ENCODE data around the gene CADM1.
A peak's percentile ranks its signal among the peaks of the same experiment; 100 is the strongest.

CADM1 gene

DNA sequence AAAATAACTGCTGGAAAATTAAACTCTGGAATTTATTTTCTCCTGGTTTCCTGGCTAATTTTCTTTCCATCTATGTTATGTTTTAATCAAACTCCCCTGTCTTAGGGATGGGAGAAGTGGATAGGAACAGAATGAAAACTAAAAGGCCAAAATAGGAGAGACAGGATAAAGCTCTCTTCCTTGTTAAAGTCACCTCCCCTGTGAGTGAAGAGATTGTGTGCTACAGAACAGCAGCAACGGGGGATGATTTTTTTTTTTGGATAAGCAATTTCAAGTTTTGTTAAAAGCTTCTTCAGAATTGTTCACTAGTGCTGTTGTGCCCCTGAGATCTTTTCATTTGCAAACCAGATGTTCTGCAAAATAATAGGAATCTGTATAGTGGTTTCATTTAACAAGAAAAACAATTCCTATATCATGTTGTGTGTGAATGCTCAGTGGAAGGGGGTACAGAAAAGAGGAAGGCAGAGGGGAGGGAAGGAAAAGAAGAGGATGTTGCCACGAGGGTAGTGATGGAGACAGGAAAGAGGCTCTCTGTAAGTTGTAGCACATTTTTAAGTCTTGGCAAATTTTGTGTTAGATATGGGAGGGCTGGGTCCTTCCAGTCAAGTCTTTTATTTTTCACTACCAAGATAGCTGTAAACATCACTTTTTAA, 301.2 kb downstream of the CADM1 start:
- no peaks in the 10 kb centered on the region for H3K9me3 Mint-ChIP-seq
- TF ChIP-seq, protein P1, sequence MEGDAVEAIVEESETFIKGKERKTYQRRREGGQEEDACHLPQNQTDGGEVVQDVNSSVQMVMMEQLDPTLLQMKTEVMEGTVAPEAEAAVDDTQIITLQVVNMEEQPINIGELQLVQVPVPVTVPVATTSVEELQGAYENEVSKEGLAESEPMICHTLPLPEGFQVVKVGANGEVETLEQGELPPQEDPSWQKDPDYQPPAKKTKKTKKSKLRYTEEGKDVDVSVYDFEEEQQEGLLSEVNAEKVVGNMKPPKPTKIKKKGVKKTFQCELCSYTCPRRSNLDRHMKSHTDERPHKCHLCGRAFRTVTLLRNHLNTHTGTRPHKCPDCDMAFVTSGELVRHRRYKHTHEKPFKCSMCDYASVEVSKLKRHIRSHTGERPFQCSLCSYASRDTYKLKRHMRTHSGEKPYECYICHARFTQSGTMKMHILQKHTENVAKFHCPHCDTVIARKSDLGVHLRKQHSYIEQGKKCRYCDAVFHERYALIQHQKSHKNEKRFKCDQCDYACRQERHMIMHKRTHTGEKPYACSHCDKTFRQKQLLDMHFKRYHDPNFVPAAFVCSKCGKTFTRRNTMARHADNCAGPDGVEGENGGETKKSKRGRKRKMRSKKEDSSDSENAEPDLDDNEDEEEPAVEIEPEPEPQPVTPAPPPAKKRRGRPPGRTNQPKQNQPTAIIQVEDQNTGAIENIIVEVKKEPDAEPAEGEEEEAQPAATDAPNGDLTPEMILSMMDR (IDR thresholded peaks at IDR 0.05; ENCODE audit: unreplicated experiment in 3 of 3): no peak
- peaks cover 12% of the 10 kb centered on the region for H3K36me3 Mint-ChIP-seq (ENCODE audit: low read depth)
- peak overlapping the region in 1 of 3 experiments; percentile 2 for H3K4me3 Mint-ChIP-seq
- peak overlapping the region; percentile 32 to 88 (median 76) for H3K27ac Mint-ChIP-seq
- H3K27me3 Mint-ChIP-seq (ENCODE audit: low read depth): no peaks in the 10 kb centered on the region
- peaks cover 66% of the 10 kb centered on the region for H3K4me1 Mint-ChIP-seq

DNA sequence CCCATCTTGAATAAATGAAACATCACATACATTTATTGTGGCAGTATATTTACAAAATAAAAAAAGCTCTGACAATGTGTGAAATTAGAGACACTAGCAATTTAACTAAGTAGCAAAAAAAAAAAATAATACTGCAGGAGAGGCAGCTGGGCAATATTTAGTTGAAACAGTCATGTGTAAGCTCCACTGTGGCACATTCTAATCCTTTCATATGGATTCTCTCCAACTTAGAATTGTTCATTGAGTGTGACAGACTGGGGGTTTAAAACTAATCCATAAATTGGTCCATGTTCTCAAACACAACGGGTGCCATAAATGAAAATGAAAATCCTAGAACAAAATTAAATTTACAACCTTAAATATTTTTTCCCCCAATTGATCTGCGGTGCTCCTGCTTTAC, 302.1 kb downstream of the CADM1 start:
- no peak overlapping the region for H3K4me3 Mint-ChIP-seq
- H3K27ac Mint-ChIP-seq: peak overlapping the region; percentile 32 to 88 (median 63)
- peaks cover 8% of the 10 kb centered on the region for H3K36me3 Mint-ChIP-seq (ENCODE audit: low read depth)
- H3K27me3 Mint-ChIP-seq (ENCODE audit: low read depth): no peaks in the 10 kb centered on the region
- no peaks in the 10 kb centered on the region for H3K9me3 Mint-ChIP-seq
- peaks cover 62% of the 10 kb centered on the region for H3K4me1 Mint-ChIP-seq
- TF ChIP-seq, protein P1 (IDR thresholded peaks at IDR 0.05; ENCODE audit: unreplicated experiment in 3 of 3): no peak

GRCh38 chr11:115201111-115201792, 303.0 kb downstream of the CADM1 start:
- TF ChIP-seq, protein P1 (IDR thresholded peaks at IDR 0.05; ENCODE audit: unreplicated experiment in 3 of 3): no peak
- no peaks in the 10 kb centered on the region for H3K9me3 Mint-ChIP-seq
- no peaks in the 10 kb centered on the region for H3K27me3 Mint-ChIP-seq (ENCODE audit: low read depth)
- peaks cover 8% of the 10 kb centered on the region for H3K36me3 Mint-ChIP-seq (ENCODE audit: low read depth)
- peaks cover 55% of the 10 kb centered on the region for H3K4me1 Mint-ChIP-seq
- H3K4me3 Mint-ChIP-seq: peak overlapping the region; percentile 16 to 61 (median 57)
- H3K27ac Mint-ChIP-seq: peak overlapping the region; percentile 32 to 96 (median 88)

DNA sequence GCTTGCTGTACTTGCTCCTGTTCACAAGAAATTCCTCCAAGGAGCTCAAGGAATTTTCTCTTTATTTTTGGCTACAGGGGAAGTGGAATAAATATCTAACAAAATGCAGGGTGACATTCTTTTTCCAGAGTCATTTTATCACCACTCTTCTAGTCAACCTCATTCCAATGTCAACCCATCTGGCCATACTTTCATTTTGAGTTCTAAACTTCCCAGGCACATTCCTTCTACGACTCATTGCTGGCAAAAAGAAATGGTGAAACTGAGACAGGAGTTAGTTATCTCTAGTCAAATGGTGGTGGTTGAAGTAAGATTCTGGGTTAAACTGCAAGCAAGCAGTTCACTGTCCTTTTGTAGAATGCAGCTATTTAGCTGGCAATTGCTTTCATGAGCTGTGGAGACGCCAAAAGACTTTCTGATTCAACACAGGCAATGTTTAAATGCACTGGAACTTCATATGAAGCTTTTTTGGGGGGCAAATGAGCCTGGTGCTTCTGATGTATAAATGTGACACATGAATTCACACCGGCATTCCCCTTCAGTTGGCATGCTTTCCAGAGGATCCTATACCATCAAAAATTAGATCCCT, 304.6 kb downstream of the CADM1 start:
- H3K36me3 Mint-ChIP-seq (ENCODE audit: low read depth): peaks cover 3% of the 10 kb centered on the region
- TF ChIP-seq, protein P1 (IDR thresholded peaks at IDR 0.05; ENCODE audit: unreplicated experiment in 3 of 3): no peak
- peak overlapping the region; percentile 65 to 88 (median 79) for H3K27ac Mint-ChIP-seq
- H3K4me3 Mint-ChIP-seq: peak overlapping the region in 1 of 3 experiments; percentile 21
- H3K27me3 Mint-ChIP-seq (ENCODE audit: low read depth): peaks cover 3% of the 10 kb centered on the region
- H3K4me1 Mint-ChIP-seq: peaks cover 53% of the 10 kb centered on the region
- H3K9me3 Mint-ChIP-seq: no peaks in the 10 kb centered on the region

DNA sequence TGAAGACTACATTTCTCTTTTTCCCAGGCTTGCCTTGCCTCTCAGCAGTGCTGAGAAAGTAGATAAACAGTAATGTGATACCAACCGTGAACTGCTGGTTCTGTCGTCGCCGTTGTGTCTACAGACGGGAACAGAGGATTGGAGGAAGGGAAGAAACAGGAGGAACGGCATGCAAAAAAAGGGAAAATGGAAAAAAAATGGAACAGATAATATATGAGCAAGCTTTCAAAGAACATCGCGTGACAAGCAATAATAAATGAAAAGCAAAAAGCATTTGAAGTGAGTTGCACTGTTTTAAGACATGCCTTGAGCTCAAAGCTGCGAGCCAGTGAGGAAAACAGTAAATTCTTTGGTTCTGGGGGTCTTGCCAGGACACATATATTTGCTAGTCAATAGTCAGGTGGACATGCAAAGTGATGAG, 305.9 kb downstream of the CADM1 start:
- Mint-ChIP-seq H3K36me3 (ENCODE audit: low read depth) (peaks cover 3% of the 10 kb centered on the region), H3K27ac (peak overlapping the region; percentile 59 to 88 (median 79)), H3K4me1 (peaks cover 57% of the 10 kb centered on the region), H3K4me3 (peak overlapping the region; percentile 13 to 17 (median 14)), H3K9me3 (no peaks in the 10 kb centered on the region), H3K27me3 (ENCODE audit: low read depth) (peaks cover 3% of the 10 kb centered on the region)
- TF ChIP-seq, protein P1 (IDR thresholded peaks at IDR 0.05; ENCODE audit: unreplicated experiment in 3 of 3): peak in 1 of 3 experiments; percentile 4

Measured in nephron (organoid).